Left renal cortex interstitium (tissue), 4 donors: Measurements from ENCODE around the gene RBM44. TPM values are rescaled to one million over a fixed set of nuclear protein-coding genes. Genes with fewer than 3 reads are reported as not detected.
"Not testable (repeated sequence)": the region's sequence is repeated elsewhere in the genome, so short reads cannot be mapped to it uniquely, and the experiment has no call there.

ENCODE experiments used
- DNase-seq, 4 donors: peaks; one replicate each; pipeline ENCODE4 v3.0.0-alpha.2; 2013; ENCODE audit warnings: low read depth in 4 of 4, low spot score in 2 of 4, missing footprints in 1 of 4
- polyA plus RNA-seq, 4 donors: library from polyadenylated mRNA; unstranded; fragments of 120-200 nt; gene quantifications; one replicate each; pipeline ENCODE4 v1.2.1, GENCODE V29; 2013; ENCODE audit not compliant: insufficient read length in 4 of 4

Gene RBM44
- polyA plus RNA-seq, 4 donors, result 0.30 to 1.4 (median 0.68) TPM

DNA sequence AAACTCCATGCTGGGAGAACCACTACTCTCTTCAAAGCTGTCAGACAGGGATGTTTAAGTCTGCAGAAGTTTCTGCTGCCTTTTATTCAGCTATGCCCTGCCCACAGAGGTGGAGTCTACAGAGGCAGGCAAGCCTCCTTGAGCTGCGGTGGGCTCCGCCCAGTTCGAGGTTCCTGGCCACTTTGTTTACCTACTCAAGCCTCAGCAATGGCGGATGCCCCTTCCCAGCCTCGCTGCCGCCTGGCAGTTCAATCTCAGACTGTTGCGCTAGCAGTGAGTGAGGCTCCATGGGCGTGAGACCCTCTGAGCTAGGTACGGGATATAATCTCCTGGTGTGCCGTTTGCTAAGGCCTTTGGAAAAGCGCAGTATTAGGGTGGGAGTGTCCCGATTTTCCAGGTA is 50.4 kb downstream of the RBM44 start:
- DNase-seq, result not testable (repeated sequence)

DNA sequence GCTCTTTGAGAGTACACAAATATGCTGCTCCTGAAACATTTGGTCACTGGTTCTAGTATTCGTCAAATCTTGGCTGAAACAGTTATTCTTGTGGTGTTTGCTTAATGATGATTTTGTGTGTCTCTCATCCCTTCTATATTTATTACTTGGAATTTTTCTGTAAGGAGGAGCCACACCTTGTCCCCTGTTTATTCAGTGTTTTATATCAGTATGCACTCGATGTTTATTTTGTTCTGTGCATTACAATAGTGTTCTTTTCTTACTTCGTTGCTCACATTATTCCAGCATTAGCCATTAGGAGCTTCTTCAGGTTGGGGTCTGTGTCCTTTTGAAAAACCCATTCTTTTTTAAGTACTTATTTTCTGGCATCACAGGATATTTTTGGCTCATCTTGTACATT is 55.7 kb downstream of the RBM44 start:
- no peak for DNase-seq

GRCh38 chr2:237857791-237858190 is 59.2 kb downstream of the RBM44 start:
- no peak for DNase-seq

- DNase-seq, result peak in 1 of 4 donors; percentile 53
Observed at GRCh38 chr2:237858294-237859081, 59.9 kb downstream of the RBM44 start.

- no peak for DNase-seq
Observed at GRCh38 chr2:237859082-237859433, 60.5 kb downstream of the RBM44 start.

DNA sequence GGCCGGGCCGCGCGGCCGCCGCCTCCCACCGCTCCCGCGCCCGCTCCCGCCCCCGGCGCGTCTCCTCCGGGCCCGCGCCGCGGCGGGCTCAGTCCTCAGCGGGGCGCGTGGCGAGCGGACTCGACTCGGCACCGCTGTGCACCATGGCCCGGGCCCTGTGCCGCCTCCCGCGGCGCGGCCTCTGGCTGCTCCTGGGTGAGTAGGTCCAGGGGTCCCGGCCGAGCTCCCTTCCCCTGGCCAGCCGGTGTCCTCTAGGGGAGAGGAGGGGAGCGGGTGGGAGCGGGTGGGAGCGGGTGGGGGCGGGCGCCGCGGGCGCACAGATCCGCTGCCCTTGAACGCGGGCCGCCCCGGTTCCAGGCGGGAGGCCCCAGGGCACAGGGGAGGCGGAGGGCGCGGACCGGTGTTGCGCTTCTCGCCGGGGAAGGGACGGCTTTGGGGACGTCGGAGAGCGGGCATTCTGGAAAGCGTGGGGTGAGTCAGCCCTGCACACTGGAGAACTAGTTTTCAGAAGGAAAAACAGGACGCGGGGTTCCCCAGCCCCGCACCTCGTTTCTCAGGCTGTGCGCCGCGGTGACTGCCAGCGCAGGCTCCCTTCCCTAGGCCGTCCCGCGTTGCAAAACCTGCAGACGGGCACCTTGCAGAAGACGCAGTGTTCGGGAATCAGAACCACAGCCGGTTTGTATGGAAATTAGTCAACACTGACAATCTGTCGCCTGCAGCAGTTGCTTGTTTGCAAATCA is 61.1 kb downstream of the RBM44 start, which contains the start of gene RAMP1:
RAMP1 (plus strand) TSS at position 91 of the 740 bp plus-strand sequence; CDS start at position 144, 53 bp downstream.
- no peak for DNase-seq

DNA sequence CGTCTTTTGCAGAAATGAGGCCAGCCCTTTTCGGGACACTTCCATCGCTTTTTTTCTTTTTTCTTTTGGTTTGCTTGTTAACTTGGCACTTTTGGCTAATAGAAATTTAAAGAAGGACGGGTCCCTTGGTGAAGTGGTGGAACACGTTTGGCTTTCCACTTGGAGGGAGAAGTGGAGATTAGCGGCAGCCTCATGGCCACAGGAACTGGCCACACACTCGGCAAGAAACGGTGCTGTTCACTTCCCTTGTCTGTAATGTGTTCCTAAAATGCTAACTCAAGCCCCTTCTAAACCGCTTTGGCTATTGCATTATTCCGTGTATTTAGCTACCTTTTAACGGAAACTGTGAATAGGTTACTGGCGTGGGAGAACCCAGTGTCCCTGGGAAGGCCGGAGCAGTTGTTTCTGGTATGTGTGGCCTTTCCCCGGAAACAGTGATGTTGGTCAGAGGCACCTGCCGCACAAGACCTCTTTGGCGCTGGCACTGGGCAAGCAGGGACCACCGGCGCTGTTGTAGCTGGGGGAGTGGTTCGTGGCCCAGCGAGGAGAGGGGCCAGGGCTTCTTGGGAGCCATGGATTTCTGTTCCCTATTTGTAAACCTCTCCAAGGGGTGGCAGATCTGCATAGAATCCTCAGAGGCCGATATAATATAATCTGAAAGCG is 61.8 kb downstream of the RBM44 start:
- DNase-seq, result no peak

DNA sequence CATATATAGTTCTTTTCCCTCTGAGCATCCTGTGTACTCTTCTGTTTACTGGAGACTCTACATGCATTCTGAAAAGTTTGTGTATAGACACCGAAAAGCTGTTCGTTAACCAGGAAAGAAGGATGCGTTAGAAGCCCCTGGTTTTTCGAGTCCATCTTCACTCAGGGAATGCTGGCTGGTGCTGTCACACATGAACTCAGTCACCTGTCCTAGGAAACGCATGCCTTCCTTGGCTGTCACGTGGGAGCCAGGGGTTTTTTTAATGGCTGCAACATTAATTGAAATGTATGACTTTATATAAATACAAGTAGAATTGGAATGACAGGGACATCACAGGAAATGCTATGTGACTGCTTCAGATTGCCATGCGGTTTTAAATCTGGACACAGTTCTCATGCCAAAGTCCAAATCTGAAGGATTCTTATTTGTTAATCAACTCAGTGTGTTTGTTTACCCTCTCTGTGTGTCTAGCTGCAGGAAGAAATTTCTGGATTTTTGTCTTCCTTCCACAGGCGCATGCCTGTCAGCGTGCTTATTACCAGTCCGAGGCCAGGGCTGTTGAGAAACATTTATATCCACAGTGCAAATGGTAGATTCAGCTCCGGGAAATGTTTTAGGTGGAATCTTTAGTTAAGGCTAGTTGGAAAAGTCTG is 63.4 kb downstream of the RBM44 start:
- DNase-seq, result no peak

DNA sequence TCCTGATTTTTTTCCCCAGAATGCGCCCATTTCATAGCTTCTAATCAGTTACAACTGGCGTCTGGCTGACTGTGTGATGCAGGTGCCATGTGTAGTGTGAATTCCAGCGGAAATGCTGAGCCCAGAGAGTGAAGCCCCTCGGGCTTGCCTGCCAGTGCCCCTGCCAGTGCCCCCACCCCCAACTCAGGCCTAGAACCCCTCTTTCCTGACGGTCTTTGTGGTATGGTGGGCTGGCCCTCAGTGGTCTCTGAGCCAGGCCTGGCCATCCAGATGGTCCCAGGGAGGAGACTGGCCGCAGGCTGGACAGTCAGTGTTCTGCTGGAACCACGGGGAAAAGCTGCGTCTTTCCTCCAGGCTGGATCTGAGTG is 63.9 kb downstream of the RBM44 start:
- DNase-seq, result no peak

DNA sequence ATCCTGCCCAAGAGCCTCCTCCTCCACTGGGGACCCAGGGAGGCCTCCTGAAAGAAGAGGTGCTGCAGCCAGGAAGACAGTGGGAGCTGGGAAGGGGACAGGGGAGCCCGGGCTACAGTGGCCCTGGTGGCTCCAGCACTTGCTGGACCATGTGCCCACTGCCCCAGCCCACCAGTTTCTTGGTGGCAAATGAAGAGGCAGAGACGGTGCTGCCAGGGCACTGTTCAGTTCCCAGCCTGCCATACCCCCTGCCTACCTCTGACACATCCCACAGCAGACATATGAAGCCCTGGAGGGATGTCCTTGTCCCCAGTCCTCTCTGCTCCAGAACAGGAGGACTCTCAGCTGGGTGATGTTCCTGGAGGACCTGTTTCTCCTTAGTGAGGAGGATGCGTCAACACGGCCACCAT is 64.5 kb downstream of the RBM44 start:
- DNase-seq, result no peak

DNA sequence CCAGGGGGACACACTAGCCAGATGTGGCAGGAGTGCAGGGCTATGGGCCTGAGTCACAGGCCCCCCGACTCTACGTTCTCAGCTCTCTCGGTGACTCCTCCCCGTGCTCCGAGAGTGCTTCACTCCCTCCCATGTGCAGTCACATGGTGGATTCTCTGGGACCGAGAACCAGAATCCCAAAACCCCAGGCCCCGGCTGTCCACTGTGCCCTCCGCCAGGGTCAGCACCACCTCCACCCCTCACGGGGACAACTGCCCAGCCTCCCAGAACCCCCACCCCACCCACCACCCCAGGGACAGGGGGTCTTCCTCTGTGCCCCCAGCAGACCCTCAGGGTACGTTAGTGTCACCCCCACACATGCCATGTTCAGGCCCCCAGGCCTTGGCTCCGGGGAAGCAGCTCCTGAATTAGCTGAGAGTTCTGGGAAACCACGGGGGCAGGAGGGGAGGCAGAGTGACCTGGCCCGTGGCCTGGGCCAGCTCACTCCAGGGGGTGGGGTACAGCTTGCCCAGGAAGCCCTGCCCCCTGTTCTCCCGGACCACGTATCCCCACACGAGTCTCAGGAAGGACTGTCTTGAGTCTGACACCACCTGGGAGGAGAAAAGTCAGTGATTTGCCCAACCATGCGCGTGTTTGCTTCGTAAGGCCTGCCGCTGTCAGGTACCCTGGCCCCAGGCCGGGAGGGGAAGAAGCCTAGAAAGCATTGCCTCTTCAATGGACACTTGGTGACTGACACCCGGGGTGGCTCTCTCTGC is 65.3 kb downstream of the RBM44 start:
- DNase-seq, result no peak

DNA sequence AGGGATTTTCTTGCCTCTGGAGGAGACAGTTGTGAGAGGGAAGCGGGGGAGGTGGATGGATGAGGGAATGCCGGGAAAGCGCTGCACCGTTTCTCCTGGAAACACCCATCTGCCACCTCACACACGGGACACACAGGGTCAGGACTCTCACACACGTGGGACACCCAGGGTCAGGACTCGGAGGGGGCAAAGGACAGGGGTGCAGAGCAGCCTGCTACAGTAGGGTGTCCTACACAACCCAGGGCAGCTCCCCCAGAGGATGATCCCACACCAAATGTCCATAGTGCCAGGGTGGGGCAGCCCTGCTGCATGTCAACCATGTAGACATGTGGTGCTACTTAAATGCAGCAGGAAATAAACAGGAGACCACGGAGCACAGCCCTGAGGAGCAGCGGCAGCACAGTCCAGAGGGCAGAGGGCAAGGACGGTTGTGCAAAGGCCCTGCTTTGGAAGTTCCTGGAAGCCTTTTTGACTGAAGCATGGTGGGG is 65.9 kb downstream of the RBM44 start:
- no peak for DNase-seq

GRCh38 chr2:237864940-237865622 is 66.5 kb downstream of the RBM44 start:
- no peak for DNase-seq

DNA sequence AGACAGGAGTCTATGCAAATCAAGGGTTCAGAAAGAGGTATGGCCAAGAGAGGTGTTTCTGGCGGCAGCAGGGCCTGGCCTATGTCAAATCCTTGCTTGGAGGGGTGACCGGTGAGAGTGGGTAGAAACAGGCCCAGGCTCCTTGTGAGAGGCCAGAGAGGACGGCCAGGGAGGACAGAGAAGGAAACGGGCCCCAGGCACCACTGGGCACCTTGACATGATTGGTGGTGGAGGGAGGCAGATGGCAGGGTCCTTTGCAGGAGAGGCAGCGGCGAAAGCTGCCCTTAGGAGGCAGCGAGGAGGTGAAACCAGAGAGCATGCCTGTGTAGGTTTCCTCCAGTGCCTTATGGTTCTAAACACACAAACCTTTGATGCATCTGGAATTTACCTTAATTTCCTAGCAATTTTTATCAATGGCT is 67.1 kb downstream of the RBM44 start:
- no peak for DNase-seq

GRCh38 chr2:237866101-237866621 is 67.6 kb downstream of the RBM44 start:
- DNase-seq, result no peak

GRCh38 chr2:237867465-237867864 is 68.9 kb downstream of the RBM44 start:
- no peak for DNase-seq

GRCh38 chr2:237868074-237868473 is 69.5 kb downstream of the RBM44 start:
- not testable (repeated sequence) for DNase-seq

GRCh38 chr2:237868631-237869342 is 70.2 kb downstream of the RBM44 start:
- no peak for DNase-seq
